Activated CD8-positive, alpha-beta memory T cell treated with anti-CD3 and anti-CD28 coated beads for 1 hour (primary cell): Measurements from ENCODE around the gene FBXO8.

ENCODE experiments used
- DNase-seq, 2 donors: peaks; one replicate each; pipeline ENCODE4 v3.0.0-alpha.2; 2020; ENCODE audit warnings: low read depth in 1 of 2; ENCODE audit errors: extremely low read depth in 1 of 2

The FBXO8 gene

DNA sequence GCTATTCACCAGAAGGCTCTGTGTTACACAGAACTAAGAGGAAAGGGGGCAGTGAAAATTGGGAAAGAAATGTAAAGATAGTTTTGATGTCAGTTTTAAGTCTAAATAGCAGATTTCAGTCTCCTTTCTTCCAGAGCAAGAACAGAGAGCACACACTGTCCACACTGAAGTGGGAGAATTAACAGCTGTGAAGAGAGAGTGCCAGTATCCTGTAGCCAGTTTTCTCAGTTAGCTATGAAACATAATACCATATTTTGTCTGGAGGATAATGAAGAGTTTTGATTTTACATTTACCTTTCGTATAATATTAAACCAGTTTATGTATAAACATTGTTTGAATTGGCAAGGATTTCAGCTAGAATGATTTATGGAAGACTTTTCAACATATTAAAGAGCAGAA, 35.1 kb downstream of the FBXO8 start:
- DNase-seq: no peak

- DNase-seq: no peak
These were observed 37.8 kb downstream of the FBXO8 start for GRCh38 chr4:174245714-174246113.

GRCh38 chr4:174244441-174244840, 39.0 kb downstream of the FBXO8 start:
- DNase-seq: no peak

GRCh38 chr4:174241162-174241561, 42.3 kb downstream of the FBXO8 start:
- no peak for DNase-seq

DNA sequence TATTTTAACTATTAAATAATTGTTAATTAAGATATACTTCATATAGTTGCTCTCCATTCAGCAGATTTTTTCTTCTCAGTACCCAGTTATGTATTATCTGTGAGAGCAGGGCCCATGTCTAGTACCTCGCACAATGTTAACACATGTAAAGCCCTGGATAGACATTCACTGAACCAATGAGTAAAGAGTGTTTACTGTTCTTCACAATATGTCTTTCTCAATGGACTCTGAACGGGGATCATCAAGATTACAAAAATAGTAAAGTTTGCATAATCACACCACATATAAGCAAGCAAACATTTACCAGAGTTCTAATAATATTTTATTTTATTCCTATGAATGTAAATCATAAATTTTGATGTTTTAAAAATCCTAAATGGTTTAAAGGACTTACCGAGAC, 47.1 kb downstream of the FBXO8 start:
- no peak for DNase-seq

DNA sequence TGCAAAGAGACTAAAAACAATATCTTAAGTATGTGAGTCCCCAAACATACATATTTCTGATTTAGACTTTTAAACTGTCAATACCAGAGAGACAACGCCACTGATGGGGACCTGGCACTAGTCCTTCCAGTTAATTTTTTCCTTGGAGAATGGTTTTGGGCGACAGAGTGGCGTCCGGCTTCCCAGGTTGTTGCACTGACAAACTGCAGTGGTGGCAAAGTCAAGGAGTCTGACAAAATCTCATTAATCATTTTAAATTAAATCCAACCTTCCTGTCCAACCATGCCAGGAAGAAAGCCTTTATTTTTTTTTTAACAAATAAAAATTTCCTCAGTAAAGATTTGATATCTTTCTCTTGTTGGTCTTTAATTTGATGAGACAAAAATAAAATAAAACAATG, 52.8 kb downstream of the FBXO8 start:
- DNase-seq: no peak

- DNase-seq: no peak
These were observed 53.3 kb downstream of the FBXO8 start for GRCh38 chr4:174230148-174230547.

DNA sequence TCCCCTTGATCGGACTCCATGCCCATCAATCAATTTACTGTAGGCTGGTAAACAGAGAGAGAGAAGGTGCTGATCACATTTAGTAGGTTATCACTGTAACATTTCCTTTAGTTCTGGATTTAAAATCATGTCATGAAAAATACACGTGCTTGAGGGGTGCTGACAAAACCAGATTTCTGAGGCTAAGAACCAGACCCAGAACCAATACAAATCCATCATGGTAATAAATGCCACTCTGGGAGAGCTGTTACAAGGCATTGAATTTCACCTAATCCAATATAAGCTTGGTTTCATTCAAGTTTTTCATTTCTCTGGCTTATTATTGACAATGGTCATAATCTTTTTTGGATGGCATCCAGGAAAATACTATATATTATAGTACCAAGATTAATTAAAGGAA, 54.5 kb downstream of the FBXO8 start:
- DNase-seq: no peak

DNA sequence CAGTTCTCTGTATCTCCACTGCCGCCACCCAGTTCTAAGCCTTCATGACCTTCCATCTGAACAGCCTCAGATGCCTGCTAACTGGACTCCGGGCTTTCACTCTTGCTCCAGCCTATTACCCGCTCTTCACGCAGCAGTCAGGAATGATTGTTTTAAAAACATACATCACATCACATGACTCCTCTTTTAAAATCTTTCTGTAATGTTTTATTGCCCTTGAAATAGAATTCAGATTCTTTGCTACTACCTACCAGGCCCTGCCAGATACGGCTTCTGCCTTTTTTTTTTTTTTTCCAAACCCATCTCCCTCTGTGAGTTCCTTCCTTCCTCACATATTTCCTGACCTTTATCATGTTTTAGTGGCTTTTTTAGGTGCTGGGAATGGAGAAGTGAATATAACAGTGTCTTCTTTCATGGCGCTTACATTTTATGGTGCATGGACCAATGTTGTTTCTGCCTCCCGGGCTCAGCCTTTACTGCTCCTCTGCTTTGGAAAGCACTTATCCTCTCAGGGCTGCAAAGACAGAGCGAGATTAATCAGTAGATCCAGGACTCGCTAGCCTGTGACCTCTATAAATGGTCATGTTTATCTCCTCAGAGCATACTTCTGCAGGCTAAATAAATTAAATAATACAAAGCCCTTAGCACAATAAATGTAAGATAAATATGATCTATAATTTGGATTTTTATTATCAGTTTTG, 58.0 kb downstream of the FBXO8 start:
- no peak for DNase-seq

GRCh38 chr4:174224550-174224949, 58.9 kb downstream of the FBXO8 start:
- DNase-seq: no peak

DNA sequence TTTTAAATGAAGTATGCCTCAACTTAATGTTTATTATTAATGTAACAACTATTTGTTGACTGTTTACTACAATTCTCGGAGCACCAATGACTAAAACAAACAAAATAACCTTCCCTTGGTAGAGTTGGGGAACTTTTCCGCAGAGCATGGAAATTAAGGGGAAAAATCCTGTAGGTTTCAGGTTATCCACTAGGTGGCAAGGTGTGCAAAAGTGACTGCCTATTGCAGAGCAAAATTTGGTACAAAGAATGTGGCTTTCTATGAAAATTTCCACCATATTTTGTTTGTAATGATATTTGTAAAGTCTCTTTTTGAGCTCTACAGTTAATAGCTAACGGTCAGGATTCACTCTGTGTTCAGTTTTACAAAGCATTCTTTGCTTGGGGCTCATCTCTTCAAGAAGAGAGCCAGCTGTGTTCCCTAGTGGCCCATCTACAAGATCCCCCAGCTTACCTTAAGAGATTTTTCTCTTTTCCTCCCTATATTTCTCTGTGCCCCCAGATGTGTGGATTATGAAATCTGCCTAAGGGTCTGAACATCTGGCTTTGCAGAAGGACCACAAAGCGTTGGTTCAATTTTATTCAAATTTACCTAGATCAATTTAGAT, 61.1 kb downstream of the FBXO8 start:
- DNase-seq: no peak

DNA sequence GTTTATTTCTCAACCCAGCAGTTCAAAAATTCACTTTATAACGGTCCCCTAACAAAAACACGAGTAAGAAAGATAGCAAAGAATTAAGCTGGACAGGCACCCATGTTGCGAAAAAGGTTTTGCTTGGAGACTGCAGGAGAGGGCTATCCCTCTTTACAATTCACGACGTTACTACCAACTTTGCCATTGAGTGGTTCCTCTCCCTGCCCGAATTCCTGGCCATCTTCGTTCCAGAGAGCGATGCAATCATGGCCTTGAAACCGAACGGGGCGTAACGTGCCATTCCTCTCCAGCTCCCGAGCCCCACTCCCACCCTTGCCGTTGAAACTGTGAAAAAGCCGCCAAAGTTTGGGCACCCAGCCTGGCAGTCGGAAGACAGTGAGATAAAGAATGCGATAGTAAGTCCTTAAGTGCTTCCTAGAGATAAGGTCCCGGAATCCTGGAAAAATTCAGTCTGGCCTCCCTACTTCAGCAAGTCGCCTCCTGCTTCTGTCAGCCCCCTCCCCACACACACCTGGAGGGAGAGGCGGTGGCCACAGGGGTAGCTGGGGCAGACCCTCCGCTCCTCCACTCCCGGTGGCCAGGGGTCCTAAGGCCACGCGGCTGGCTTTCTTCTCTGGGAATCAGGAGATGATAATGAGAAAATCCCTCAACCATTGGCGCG, 65.2 kb downstream of the FBXO8 start:
- DNase-seq: no peak

DNA sequence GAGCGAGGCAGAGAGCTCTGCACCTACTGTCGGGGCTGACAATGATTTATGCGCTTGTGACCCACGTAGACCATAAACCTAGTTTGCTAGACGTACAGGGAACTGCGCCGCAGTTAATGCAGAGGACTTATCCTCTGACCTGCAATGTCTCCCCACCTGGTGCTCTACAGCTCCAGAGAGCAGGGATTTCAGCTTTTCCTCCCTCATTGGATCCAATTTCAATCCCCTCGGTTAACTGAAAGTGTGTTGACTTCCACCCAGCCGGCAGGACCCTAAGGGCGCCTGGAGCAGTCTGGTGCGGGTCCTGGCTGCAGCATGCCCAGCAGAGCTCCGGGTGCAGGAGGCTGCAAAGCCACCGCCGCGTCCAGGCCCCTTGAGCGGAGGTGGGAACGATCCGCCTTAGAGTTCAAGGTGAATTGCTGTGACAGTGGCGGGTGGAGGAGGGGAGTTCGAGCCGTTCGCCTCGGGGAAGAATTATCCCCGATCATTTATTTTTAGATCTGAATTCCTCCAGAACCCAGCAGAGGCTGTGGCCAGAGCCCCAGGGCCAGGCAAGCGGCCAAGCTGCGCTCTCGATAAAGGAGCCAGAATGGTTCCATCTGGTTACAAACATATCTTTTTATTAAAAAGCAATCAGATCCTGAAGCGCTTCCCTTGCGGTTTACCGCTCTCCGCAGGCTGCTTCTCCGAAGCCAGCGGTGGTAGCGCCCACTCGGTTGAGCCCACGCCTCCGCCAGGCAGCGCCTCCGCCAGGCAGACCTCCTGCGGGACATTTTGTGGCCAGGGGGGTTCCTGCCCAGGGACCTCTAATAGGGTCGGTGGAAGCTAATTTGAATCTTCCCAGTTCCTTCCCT, 66.0 kb downstream of the FBXO8 start:
- no peak for DNase-seq

- no peak for DNase-seq
These were observed 66.6 kb downstream of the FBXO8 start for GRCh38 chr4:174216799-174217272.

DNA sequence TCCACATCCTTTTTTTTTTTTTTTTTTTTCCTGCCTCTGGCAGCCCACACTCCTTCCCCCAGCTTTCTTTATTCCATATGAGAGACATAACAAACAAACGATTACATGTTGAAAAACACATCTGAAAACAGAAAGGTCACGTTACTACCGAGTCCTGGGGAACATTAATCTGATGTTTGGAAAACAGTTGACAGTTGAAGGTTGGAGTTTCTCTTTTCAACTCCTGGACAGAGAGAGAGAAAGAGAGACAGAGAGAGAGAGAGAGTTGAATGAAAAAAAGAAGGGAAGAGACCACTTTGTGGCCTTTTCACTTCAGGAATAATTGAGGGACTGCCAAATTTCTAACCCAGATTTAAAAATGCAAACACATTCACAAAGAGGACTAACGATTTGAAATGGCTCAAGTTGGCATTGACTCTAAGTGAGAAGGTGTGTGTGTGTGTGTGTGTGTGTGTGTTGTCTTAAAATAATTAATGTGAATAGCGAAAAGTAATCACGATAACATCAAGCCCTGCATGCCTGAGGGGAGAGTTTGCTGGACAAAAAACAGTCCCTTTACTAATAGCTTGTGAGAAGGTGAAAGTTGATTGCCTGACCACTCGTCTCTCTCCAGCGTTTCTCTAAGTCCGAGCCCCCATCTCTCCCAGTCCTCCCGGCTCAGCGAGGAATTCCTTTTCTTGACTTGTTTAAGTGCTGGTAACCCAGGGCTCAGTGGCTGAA, 67.3 kb downstream of the FBXO8 start:
- no peak for DNase-seq

DNA sequence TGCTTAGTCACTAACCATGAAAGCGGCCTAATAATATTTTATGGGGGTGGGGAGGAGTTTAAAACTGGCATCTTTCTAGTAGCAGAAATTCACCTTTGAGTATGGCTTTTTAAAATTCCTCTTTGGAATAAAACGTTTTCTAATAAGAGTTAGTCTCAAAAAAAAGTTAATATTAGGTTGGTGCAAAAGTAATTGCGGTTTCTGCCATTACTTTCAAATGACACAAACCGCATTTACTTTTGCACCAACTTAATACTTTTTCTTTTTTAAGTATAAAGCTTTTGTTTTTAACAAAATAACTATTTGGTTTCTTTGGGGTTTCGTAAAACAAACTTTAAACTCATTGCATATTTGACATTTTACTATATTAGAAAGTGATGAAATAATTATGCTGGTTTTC, 68.4 kb downstream of the FBXO8 start:
- DNase-seq: no peak

GRCh38 chr4:174214101-174214878, 69.2 kb downstream of the FBXO8 start:
- no peak for DNase-seq

GRCh38 chr4:174213731-174214100, 69.8 kb downstream of the FBXO8 start:
- no peak for DNase-seq

DNA sequence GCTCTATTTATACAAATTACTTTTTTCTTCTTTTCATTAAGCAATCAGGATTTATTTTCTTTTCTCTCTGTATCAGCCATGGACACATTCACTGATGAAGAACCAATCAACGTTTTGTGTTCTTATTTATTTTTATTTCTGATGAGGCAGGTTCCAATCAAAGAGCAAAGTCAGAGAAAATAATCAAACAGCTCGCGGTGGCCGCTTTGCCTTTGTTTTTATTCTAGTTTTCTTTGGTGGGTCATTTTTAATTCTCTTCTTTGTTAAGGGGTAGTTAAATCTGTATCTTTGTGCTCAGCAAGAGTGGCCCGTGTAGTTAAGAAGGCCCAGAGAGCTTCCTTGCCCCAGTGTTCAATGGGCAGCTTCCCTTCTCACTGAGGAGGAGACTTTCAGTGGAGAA, 71.4 kb downstream of the FBXO8 start:
- DNase-seq: no peak

DNA sequence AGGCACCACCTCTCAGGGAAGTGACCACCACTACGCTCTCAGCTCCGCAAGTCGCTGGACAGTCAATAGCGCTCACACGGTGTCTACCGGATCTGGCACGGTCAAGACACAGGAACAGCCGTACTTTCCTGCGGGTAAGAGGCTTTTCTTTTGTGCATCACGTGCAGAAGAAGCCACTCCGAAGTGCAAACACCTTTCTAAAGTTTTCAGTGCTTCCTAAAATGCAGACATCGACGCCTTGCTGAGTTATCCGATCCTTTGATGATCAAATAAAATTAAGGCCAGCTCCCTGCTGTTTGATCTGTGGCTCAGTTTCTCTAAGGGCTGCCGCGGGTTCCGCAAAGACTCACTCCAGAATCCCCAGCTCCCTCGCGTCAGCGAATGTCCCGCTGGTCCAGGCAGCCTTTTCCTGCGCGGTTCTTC, 71.8 kb downstream of the FBXO8 start:
- no peak for DNase-seq
